Measurements from ENCODE around the gene LMOD1. TPM values are rescaled to one million over a fixed set of nuclear protein-coding genes. Genes with fewer than 3 reads are reported as not detected.

Gene LMOD1
- total and polyA plus RNA-seq, 2 of the 8 experiments (the other 6 are each of a cell fraction or from before 2014, with no cell fraction given), result 0.77 to 1.4 TPM

DNA sequence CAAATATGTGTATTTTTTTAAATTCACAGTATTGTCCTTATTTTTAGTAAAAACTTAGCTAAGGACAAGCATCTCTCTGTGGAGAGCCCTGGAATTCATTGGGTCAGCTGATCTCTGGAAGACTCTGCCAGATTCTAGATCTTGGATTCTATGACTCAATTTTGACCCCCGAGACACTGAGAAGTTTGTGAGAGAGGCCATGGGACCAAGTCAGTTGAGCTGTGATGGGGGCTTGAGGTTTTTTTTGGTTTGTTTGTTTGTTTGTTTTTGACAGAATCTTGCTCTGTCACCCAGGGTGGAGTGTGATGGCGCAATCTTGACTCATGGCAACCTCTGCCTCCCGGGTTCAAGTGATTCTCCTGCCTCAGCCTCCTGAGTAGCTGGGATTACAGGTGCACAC is 44.1 kb downstream of the LMOD1 start:
- Histone ChIP-seq H3K14ac (ENCODE audit: insufficient read length) (no peak overlapping the region), H2AK5ac (ENCODE audit: low read depth, low read length) (no peak overlapping the region), H3K9me3 (ENCODE audit: insufficient read depth in 2 of 2, low read depth in 1 of 2, low read length in 1 of 2) (no peaks in the 10 kb centered on the region), H2BK120ac (replicated peaks; ENCODE audit: low read depth, low read length) (no peak overlapping the region), H3K56ac (replicated peaks; ENCODE audit: insufficient read length, low read depth, low read length) (no peak overlapping the region), H2BK20ac (ENCODE audit: low read length) (no peak overlapping the region), H4K91ac (replicated peaks; ENCODE audit: insufficient read length, low read length) (no peak overlapping the region), H4K8ac (ENCODE audit: extremely low read depth, insufficient read depth, low read length) (no peak overlapping the region), H3K23ac (ENCODE audit: insufficient read length) (no peak overlapping the region), H3K36me3 (ENCODE audit: control insufficient read depth in 2 of 4, insufficient read depth in 4 of 4, low read length in 3 of 4) (no peaks in the 10 kb centered on the region), H3K27me3 (replicated peaks in 1 of 4; ENCODE audit: control insufficient read depth in 3 of 4, extremely low read depth in 1 of 4, insufficient read depth in 3 of 4, low read length in 3 of 4) (no peaks in the 10 kb centered on the region), H3K4me2 (ENCODE audit: insufficient read depth in 1 of 2, low read depth in 2 of 2, low read length in 2 of 2) (no peak overlapping the region), H2AFZ (ENCODE audit: low read length) (no peak overlapping the region), H3K27ac (ENCODE audit: low read depth, low read length) (no peak overlapping the region), H3K79me2 (ENCODE audit: control insufficient read depth in 1 of 2, insufficient read depth in 2 of 2, low read length in 2 of 2) (no peaks in the 10 kb centered on the region), H3K4ac (replicated peaks; ENCODE audit: insufficient read length, low read depth, low read length) (no peak overlapping the region), H4K5ac (ENCODE audit: insufficient read length, low read depth, low read length) (no peak overlapping the region), H2BK15ac (ENCODE audit: low read length) (no peak overlapping the region), H3K79me1 (ENCODE audit: low read depth, low read length) (no peaks in the 10 kb centered on the region), H2BK5ac (ENCODE audit: low read depth, low read length) (no peak overlapping the region), H3K18ac (ENCODE audit: extremely low read depth, low read length) (no peak overlapping the region), H3K23me2 (ENCODE audit: low read depth, low read length) (no peaks in the 10 kb centered on the region), H2BK12ac (ENCODE audit: low read depth, low read length) (no peak overlapping the region), H4K20me1 (replicated peaks in 1 of 2; ENCODE audit: control insufficient read depth in 1 of 2, insufficient read depth in 2 of 2, low read length in 2 of 2) (no peaks in the 10 kb centered on the region), H3K4me1 (replicated peaks in 1 of 4; ENCODE audit: control insufficient read depth in 3 of 4, insufficient read depth in 4 of 4, low read length in 3 of 4) (no peaks in the 10 kb centered on the region), H3K9ac (replicated peaks in 1 of 4; ENCODE audit: extremely low read depth in 1 of 4, low read depth in 3 of 4, low read length in 3 of 4) (no peak overlapping the region), H3K4me3 (ENCODE audit: extremely low read depth in 1 of 4, insufficient read depth in 2 of 4, low read depth in 3 of 4, low read length in 4 of 4) (no peak overlapping the region)
- DNase-seq (ENCODE audit: low read depth in 1 of 2, low spot score in 2 of 2) (no peak), FAIRE-seq (no peak)
- no peak for TF ChIP-seq EGR1 (IDR thresholded peaks at IDR 0.05; ENCODE audit: borderline replicate concordance, low read depth, low read length)
- TF ChIP-seq, protein P1, sequence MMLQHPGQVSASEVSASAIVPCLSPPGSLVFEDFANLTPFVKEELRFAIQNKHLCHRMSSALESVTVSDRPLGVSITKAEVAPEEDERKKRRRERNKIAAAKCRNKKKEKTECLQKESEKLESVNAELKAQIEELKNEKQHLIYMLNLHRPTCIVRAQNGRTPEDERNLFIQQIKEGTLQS (IDR thresholded peaks at IDR 0.05; ENCODE audit: insufficient read depth, low read depth, low read length), result no peak
- TF ChIP-seq CBX5 (IDR thresholded peaks at IDR 0.05; ENCODE audit: low read depth, low read length), result no peak
- TF ChIP-seq TAF7 (optimal IDR thresholded peaks at IDR 0.05; ENCODE audit: borderline replicate concordance, low read depth, low read length), result no peak
- TF ChIP-seq POLR2AphosphoS5 (IDR thresholded peaks at IDR 0.05; ENCODE audit: low read depth, low read length), result no peak
- no peak for TF ChIP-seq EZH2 (IDR thresholded peaks at IDR 0.05; ENCODE audit: low read depth, low read length, severe bottlenecking)
- TF ChIP-seq HDAC2 (IDR thresholded peaks at IDR 0.05; ENCODE audit: borderline replicate concordance in 1 of 2, low read depth in 2 of 2, low read length in 2 of 2), result no peak
- no peak for TF ChIP-seq SIN3A (conservative IDR thresholded peaks at IDR 0.05 in 1 of 2, IDR thresholded peaks at IDR 0.05 in 1 of 2; ENCODE audit: low read depth in 1 of 2, low read length in 2 of 2)
- TF ChIP-seq CEBPB (IDR thresholded peaks at IDR 0.05; ENCODE audit: low read depth, low read length), result no peak
- 93% methylated on average over 3 of the region's 3 CpGs; no CpG with 5 or more reads in 1 of the 2 experiments for WGBS, 2 experiments (ENCODE audit: extremely low coverage in 1 of 2, insufficient coverage in 1 of 2, insufficient read length in 1 of 2, insufficient replicate concordance in 2 of 2, low coverage in 1 of 2, low lambda C conversion rate in 2 of 2, missing lambda C conversion rate in 1 of 2)
- CTCF ChIA-PET (ENCODE audit: partially characterized antibody), result interaction anchor here (0.8 to 3.1 kb wide), 4 partner anchors 9 to 103 kb away, joined by 3 to 19 read pairs (median 6); partner anchors contain the start of gene LMOD1
- POLR2A ChIA-PET (ENCODE audit: partially characterized antibody), result interaction anchor here (0.6 to 1.6 kb wide), 4 partner anchors 53 to 402 kb away, joined by 3 to 4 read pairs (median 3); partner anchors contain the start of gene TIMM17A
